Measurements from ENCODE around the gene NOS1. TPM values are rescaled to one million over a fixed set of nuclear protein-coding genes. Genes with fewer than 3 reads are reported as not detected.
A peak's percentile ranks its signal among the peaks of the same experiment; 100 is the strongest.

Gene NOS1
- total and polyA plus RNA-seq, 2 experiments from 2014 or later: 0.63 to 3.0 TPM

- TF ChIP-seq ZNF462 (CRISPR knock-in tag; IDR thresholded peaks at IDR 0.05) (no peak), CREB1 (CRISPR knock-in tag; IDR thresholded peaks at IDR 0.05; ENCODE audit: low read depth) (no peak), ETS1 (IDR thresholded peaks at IDR 0.05) (no peak), ZNF114 (CRISPR knock-in tag; IDR thresholded peaks at IDR 0.05) (no peak), JUNB (IDR thresholded peaks at IDR 0.05; ENCODE audit: unreplicated experiment) (no peak), STAT1 (IDR thresholded peaks at IDR 0.05; ENCODE audit: unreplicated experiment) (no peak)
Measured at GRCh38 chr12:117228239-117228638, 133.2 kb downstream of the NOS1 start (continued).

- Histone ChIP-seq H3K4me2 (no peak overlapping the region), H4K20me1 (replicated peaks; ENCODE audit: insufficient read depth) (no peaks in the 10 kb centered on the region), H3F3A (replicated peaks; ENCODE audit: low read depth) (no peaks in the 10 kb centered on the region), H3K36me3 (ENCODE audit: insufficient read depth) (no peaks in the 10 kb centered on the region), H3K4me3 (no peak overlapping the region), H3K4me1 (ENCODE audit: insufficient read depth) (no peaks in the 10 kb centered on the region), H3K27ac (ENCODE audit: low read depth) (no peak overlapping the region), H2AFZ (peak overlapping the region; percentile 76; the same call in 1 of the 2 replicates), H3K27me3 (ENCODE audit: insufficient read depth) (no peaks in the 10 kb centered on the region), H3K79me2 (replicated peaks; ENCODE audit: insufficient read depth) (no peaks in the 10 kb centered on the region), H3K9me2 (ENCODE audit: insufficient read depth) (no peaks in the 10 kb centered on the region)
- ATAC-seq (peak; percentile 90), DNase-seq (ENCODE audit: low spot score) (peak; percentile 52)
- no peak overlapping the region for H3K4me3 Mint-ChIP-seq
- 0 out of 3 replicates have a peak, but pooled peaks cover 10% of the 10 kb centered on the region for H3K4me1 Mint-ChIP-seq
- no peaks in the 10 kb centered on the region; the same call in 2 of the 3 replicates for H3K36me3 Mint-ChIP-seq (ENCODE audit: low read depth)
- H3K27ac Mint-ChIP-seq: no peak overlapping the region
- H3K27me3 Mint-ChIP-seq (ENCODE audit: insufficient read depth, low read depth, poor library complexity): peaks cover 7% of the 10 kb centered on the region
- H3K9me3 Mint-ChIP-seq: no peaks in the 10 kb centered on the region
- TF ChIP-seq ZNF462 (CRISPR knock-in tag; IDR thresholded peaks at IDR 0.05): no peak
Measured at GRCh38 chr12:117227000-117227653, 134.3 kb downstream of the NOS1 start.
